HL-60 (cell line): ENCODE measurements around the gene ANO7.

Experiments
- CTCF ChIP-seq: IDR thresholded peaks from one replicate; pipeline ENCODE4 v1.5.1; 2011; ENCODE audit warnings: low read length, control low read depth, inconsistent platforms; ENCODE audit not compliant: insufficient read depth
- GABPA ChIP-seq: IDR thresholded peaks from 2 replicates; pipeline ENCODE4 v1.6.1; 2012; ENCODE audit warnings: low read depth
- POLR2AphosphoS5 ChIP-seq: IDR thresholded peaks from 2 replicates; pipeline ENCODE4 v1.6.1; 2012; ENCODE audit warnings: low read depth
- REST ChIP-seq: IDR thresholded peaks from 2 replicates; pipeline ENCODE4 v1.6.1; 2012; ENCODE audit warnings: low read depth; ENCODE audit not compliant: insufficient replicate concordance
- SPI1 ChIP-seq: IDR thresholded peaks from 2 replicates; pipeline ENCODE4 v1.6.1; 2012; ENCODE audit warnings: low read depth, mild to moderate bottlenecking, borderline replicate concordance

GRCh38 chr2:241142593-241142992 lies 45.9 kb upstream of the ANO7 start:
- TF ChIP-seq POLR2AphosphoS5: no peak
- TF ChIP-seq CTCF: no peak
- no peak for TF ChIP-seq REST
- no peak for TF ChIP-seq GABPA
- TF ChIP-seq SPI1: no peak
